Glutamatergic neuron (in vitro differentiated cells): ENCODE data around the gene BPHL. TPM values are rescaled to one million over a fixed set of nuclear protein-coding genes. Genes with fewer than 3 reads are reported as not detected.

Experiments used
- DNase-seq: peaks from one replicate; pipeline ENCODE4 v3.0.0; 2022
- H3K27ac Mint-ChIP-seq: one replicate; pipeline ENCODE4 v1.8.0; 2020; ENCODE audit warnings: mild to moderate bottlenecking, mixed read lengths, inconsistent platforms; ENCODE audit not compliant: unreplicated experiment
- H3K27me3 Mint-ChIP-seq: one replicate; pipeline ENCODE4 v1.8.0; 2020; ENCODE audit warnings: mild to moderate bottlenecking, moderate library complexity, mixed read lengths, inconsistent platforms; ENCODE audit not compliant: unreplicated experiment
- H3K36me3 Mint-ChIP-seq: one replicate; pipeline ENCODE4 v1.8.0; 2020; ENCODE audit warnings: mild to moderate bottlenecking, mixed read lengths, inconsistent platforms; ENCODE audit not compliant: unreplicated experiment
- H3K4me1 Mint-ChIP-seq: one replicate; pipeline ENCODE4 v1.8.0; 2020; ENCODE audit warnings: mild to moderate bottlenecking, low read depth, mixed read lengths, inconsistent platforms; ENCODE audit not compliant: unreplicated experiment
- H3K4me3 Mint-ChIP-seq: one replicate; pipeline ENCODE4 v1.8.0; 2020; ENCODE audit warnings: mild to moderate bottlenecking, mixed read lengths, inconsistent platforms; ENCODE audit not compliant: unreplicated experiment
- H3K9me3 Mint-ChIP-seq: one replicate; pipeline ENCODE4 v1.8.0; 2020; ENCODE audit warnings: mild to moderate bottlenecking, moderate library complexity, mixed read lengths, inconsistent platforms; ENCODE audit not compliant: unreplicated experiment
- CTCF ChIP-seq: fragments of 200-600 bp; sonication (generic); IDR thresholded peaks from one replicate; pipeline ENCODE4 v1.5.0; 2021; ENCODE audit not compliant: partially characterized antibody, unreplicated experiment
- total RNA-seq: library from RNA; stranded (reverse); fragmentation: NEBNext Ultra II Directional; extraction: Animal tissue kit (Norgen Biotek cat#: 25700); gene quantifications from one replicate; pipeline ENCODE4 v1.2.1, GENCODE V29; 2021; ENCODE audit not compliant: unreplicated experiment

BPHL gene
- total RNA-seq, 1 donor from 2014 or later = 72.1 TPM

- no peak for TF ChIP-seq CTCF
- Mint-ChIP-seq H3K36me3 (peaks cover 8% of the 10 kb centered on the region), H3K4me1 (peaks cover 8% of the 10 kb centered on the region), H3K4me3 (no peak overlapping the region), H3K9me3 (no peaks in the 10 kb centered on the region), H3K27me3 (no peaks in the 10 kb centered on the region), H3K27ac (no peak overlapping the region)
- DNase-seq = no peak
These were observed 15.6 kb upstream of the BPHL start for GRCh38 chr6:3102875-3103274.

- no peak for DNase-seq
These were observed 9.6 kb upstream of the BPHL start for GRCh38 chr6:3108746-3109414.

GRCh38 chr6:3109761-3110160 is 8.8 kb upstream of the BPHL start:
- no peak overlapping the region for H3K27ac Mint-ChIP-seq
- no peak for TF ChIP-seq CTCF
- H3K36me3 Mint-ChIP-seq = peaks cover 4% of the 10 kb centered on the region
- peaks cover 8% of the 10 kb centered on the region for H3K4me1 Mint-ChIP-seq
- peaks cover 1% of the 10 kb centered on the region for H3K9me3 Mint-ChIP-seq
- no peaks in the 10 kb centered on the region for H3K27me3 Mint-ChIP-seq
- no peak overlapping the region for H3K4me3 Mint-ChIP-seq
- no peak for DNase-seq

More at GRCh38 chr6:3108746-3109414, 9.6 kb upstream of the BPHL start:
- Mint-ChIP-seq H3K27me3 (no peaks in the 10 kb centered on the region), H3K4me3 (no peak overlapping the region), H3K36me3 (peaks cover 4% of the 10 kb centered on the region), H3K4me1 (peaks cover 16% of the 10 kb centered on the region), H3K9me3 (peaks cover 1% of the 10 kb centered on the region), H3K27ac (no peak overlapping the region)
- TF ChIP-seq CTCF = no peak

- no peak for TF ChIP-seq CTCF
- H3K36me3 Mint-ChIP-seq = peaks cover 3% of the 10 kb centered on the region
- DNase-seq = no peak
- no peak overlapping the region for H3K4me3 Mint-ChIP-seq
- H3K9me3 Mint-ChIP-seq = peaks cover 3% of the 10 kb centered on the region
- peaks cover 3% of the 10 kb centered on the region for H3K27me3 Mint-ChIP-seq
- no peak overlapping the region for H3K27ac Mint-ChIP-seq
- H3K4me1 Mint-ChIP-seq = peaks cover 10% of the 10 kb centered on the region
These were observed 4.1 kb upstream of the BPHL start for GRCh38 chr6:3114377-3114776.

GRCh38 chr6:3117912-3118352 is 579 bp upstream of the BPHL start:
- Mint-ChIP-seq H3K4me3 (peak overlapping the region; percentile 92), H3K9me3 (peaks cover 4% of the 10 kb centered on the region), H3K27ac (peak overlapping the region; percentile 75), H3K27me3 (peaks cover 3% of the 10 kb centered on the region), H3K4me1 (peaks cover 13% of the 10 kb centered on the region), H3K36me3 (peaks cover 5% of the 10 kb centered on the region)
- DNase-seq = no peak
- no peak for TF ChIP-seq CTCF
